Measurements from ENCODE around the gene STK10. TPM values are rescaled to one million over a fixed set of nuclear protein-coding genes. Genes with fewer than 3 reads are reported as not detected.
A peak's percentile ranks its signal among the peaks of the same experiment; 100 is the strongest.

Gene STK10
- total and polyA plus RNA-seq, 3 donors from 2014 or later, result 48.8 to 148 (median 142) TPM

DNA sequence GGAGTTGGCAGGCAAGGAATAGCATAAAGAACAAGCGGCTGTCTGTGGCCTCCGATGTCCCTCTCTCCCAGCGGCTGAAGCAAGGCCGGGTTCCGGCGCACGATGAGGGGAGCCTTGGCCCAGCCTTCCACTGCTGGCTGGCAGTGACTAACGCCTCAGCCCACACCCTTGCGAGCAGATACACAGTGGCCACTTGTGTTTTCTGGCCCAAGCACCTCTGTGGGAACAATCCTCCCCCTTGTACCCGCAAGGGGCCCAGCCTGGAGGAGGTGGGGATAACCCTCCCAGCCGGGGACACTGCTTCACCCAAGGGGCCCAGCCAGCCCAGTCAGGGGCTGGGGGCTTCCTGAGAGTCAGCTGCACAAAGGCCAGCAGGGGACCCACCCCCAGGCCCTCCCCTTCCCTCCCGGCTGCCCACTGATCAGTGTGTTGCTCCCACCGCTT, 23.2 kb downstream of the STK10 start:
- WGBS, 2 donors, result 25 to 49% methylated on average over 11 to 13 of the region's 13 CpGs

DNA sequence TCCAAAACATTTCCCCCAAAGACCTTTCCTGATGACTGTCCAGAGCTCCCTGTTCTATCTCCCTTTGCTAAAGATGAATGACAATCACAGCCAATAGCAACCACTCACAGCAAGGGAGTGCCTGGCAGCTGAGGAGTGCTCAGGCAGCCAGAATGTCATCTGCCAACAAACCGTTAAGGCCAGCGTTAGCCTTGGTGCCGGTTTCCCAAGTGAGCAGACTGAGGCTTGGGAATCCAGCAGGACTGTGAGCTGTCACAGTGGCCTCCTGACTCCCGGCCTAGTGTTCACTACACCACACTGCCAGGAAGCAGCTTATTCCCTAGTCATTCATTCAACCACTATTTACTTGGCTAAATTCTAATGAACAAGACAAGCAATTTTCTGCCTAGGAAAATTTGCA, 24.7 kb downstream of the STK10 start:
- peak overlapping the region in 1 of 2 donors; percentile 50 for H3K27ac ChIP-seq

More for the DNA sequence above, 23.2 kb downstream of the STK10 start:
- Histone ChIP-seq H3K9me3 (no peaks in the 10 kb centered on the region), H3K4me1 (peaks cover 60% of the 10 kb centered on the region), H3K27ac (peak overlapping the region; percentile 18 to 37), H3K4me3 (no peak overlapping the region), H3K36me3 (ENCODE audit: low read depth, missing control alignments) (no peaks in the 10 kb centered on the region), H3K27me3 (no peaks in the 10 kb centered on the region)
- no peak for TF ChIP-seq POLR2A (IDR thresholded peaks at IDR 0.05)
- TF ChIP-seq, protein P1, sequence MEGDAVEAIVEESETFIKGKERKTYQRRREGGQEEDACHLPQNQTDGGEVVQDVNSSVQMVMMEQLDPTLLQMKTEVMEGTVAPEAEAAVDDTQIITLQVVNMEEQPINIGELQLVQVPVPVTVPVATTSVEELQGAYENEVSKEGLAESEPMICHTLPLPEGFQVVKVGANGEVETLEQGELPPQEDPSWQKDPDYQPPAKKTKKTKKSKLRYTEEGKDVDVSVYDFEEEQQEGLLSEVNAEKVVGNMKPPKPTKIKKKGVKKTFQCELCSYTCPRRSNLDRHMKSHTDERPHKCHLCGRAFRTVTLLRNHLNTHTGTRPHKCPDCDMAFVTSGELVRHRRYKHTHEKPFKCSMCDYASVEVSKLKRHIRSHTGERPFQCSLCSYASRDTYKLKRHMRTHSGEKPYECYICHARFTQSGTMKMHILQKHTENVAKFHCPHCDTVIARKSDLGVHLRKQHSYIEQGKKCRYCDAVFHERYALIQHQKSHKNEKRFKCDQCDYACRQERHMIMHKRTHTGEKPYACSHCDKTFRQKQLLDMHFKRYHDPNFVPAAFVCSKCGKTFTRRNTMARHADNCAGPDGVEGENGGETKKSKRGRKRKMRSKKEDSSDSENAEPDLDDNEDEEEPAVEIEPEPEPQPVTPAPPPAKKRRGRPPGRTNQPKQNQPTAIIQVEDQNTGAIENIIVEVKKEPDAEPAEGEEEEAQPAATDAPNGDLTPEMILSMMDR (IDR thresholded peaks at IDR 0.05), result no peak
- intact Hi-C loops (cut with DNase I; ENCODE audit: low total_unique reads), result no loop called here
- DNase-seq, result peak; percentile 90

DNA sequence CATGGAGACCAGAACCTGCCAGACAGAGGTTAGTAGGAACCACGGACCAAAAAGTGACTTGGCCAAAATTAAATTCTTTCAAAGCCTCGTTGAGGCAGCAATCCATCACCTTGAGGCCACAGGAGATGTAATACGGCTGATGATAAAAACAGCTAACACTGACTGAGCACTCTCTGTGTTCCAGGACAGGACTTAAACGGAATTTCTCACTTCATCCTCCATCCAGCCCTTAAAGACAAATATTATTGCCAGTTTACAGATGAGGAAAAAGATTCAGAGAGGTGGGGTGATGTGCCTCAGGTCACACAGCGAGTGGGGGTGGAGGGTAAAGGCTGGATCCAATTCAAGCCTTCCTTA, 25.1 kb downstream of the STK10 start:
- H3K36me3 ChIP-seq (ENCODE audit: low read depth, missing control alignments), result no peaks in the 10 kb centered on the region
- no peak for TF ChIP-seq POLR2A (IDR thresholded peaks at IDR 0.05)
- TF ChIP-seq, protein P1 (IDR thresholded peaks at IDR 0.05), result no peak
- no peaks in the 10 kb centered on the region for H3K9me3 ChIP-seq
- no peaks in the 10 kb centered on the region for H3K27me3 ChIP-seq
- peaks cover 46% of the 10 kb centered on the region for H3K4me1 ChIP-seq
- H3K4me3 ChIP-seq, result no peak overlapping the region
- intact Hi-C loops (cut with DNase I; ENCODE audit: low total_unique reads), result no loop called here
- WGBS, 2 donors, result 58 to 80% methylated on average over 5 of the region's 5 CpGs
- DNase-seq, result no peak
- H3K27ac ChIP-seq, result peak overlapping the region in 1 of 2 donors; percentile 50

More for the DNA sequence above, 24.7 kb downstream of the STK10 start:
- Histone ChIP-seq H3K4me3 (no peak overlapping the region), H3K27me3 (no peaks in the 10 kb centered on the region), H3K9me3 (no peaks in the 10 kb centered on the region), H3K36me3 (ENCODE audit: low read depth, missing control alignments) (no peaks in the 10 kb centered on the region), H3K4me1 (peaks cover 50% of the 10 kb centered on the region)
- peak; percentile 75 for DNase-seq
- WGBS, 2 donors, result 42 to 63% methylated on average over 4 of the region's 4 CpGs
- no peak for TF ChIP-seq POLR2A (IDR thresholded peaks at IDR 0.05)
- TF ChIP-seq, protein P1 (IDR thresholded peaks at IDR 0.05), result no peak
- intact Hi-C loops (cut with DNase I; ENCODE audit: low total_unique reads), result no loop called here

DNA sequence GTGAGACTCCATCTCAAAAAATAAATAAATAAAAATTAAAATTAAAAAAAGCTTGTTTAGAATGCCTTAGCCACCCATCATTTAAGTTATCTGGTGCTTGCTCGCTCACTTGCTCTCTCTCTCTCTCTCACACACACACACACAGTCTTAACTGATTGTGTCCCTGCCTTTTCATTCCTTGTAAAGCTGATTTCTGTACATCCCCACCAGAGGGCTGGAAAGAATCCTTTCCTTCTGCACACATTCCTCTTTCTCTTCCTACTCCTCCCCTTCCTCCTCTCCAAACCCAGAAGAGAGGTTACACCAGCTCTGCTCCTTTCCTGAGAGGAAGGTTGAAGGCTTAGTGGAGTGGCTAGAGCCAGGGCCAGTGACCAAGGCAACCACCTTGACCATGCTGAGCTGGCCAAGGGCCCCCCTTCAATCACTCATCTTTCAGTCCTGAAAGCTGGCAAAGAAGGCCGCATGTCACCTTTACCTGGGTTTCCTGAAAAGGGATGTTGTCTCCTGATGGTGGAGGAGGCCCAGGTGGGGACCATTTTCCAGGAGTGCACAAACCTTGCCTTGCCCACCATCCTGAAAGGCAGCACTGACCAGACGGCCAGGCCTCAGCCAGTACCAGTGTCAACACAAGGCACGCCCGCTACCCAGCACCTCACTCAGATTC, 25.6 kb downstream of the STK10 start:
- WGBS, 2 donors, result 74 to 79% methylated on average over 5 of the region's 5 CpGs
- no peak overlapping the region for H3K4me3 ChIP-seq
- H3K36me3 ChIP-seq (ENCODE audit: low read depth, missing control alignments), result no peaks in the 10 kb centered on the region
- H3K9me3 ChIP-seq, result no peaks in the 10 kb centered on the region
- no peak for DNase-seq
- TF ChIP-seq, protein P1 (IDR thresholded peaks at IDR 0.05), result peak in 1 of 3 experiments; percentile 10
- no peak for TF ChIP-seq POLR2A (IDR thresholded peaks at IDR 0.05)
- peak overlapping the region; percentile 18 to 50 for H3K27ac ChIP-seq
- intact Hi-C loops (cut with DNase I; ENCODE audit: low total_unique reads), result no loop called here
- peaks cover 41% of the 10 kb centered on the region for H3K4me1 ChIP-seq
- H3K27me3 ChIP-seq, result no peaks in the 10 kb centered on the region

DNA sequence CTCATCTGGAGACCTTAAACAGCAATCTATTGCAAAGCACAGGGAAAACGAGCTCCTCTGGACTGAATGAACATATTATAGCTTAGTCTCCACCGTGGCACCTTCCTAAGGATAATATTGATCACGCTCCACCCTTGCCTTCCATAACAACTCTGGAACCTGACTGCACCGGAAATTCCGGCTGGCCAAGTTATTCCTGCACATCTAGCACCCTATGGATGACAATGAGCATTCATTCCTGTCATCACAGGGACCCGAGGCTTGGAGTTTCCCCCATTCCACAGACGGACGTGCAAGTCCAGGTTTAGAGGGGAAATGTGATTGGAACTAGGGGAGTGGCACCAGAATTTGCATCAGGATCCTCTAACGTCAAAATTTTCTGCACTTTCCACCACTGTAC, 27.5 kb downstream of the STK10 start:
- intact Hi-C loops (cut with DNase I; ENCODE audit: low total_unique reads), result no loop called here
- Histone ChIP-seq H3K9me3 (no peaks in the 10 kb centered on the region), H3K4me1 (peaks cover 38% of the 10 kb centered on the region), H3K36me3 (ENCODE audit: low read depth, missing control alignments) (no peaks in the 10 kb centered on the region), H3K27ac (no peak overlapping the region), H3K27me3 (no peaks in the 10 kb centered on the region), H3K4me3 (no peak overlapping the region)
- TF ChIP-seq, protein P1 (IDR thresholded peaks at IDR 0.05), result no peak
- TF ChIP-seq POLR2A (IDR thresholded peaks at IDR 0.05), result no peak
- WGBS, 2 donors, result 74 to 76% methylated on average over 9 of the region's 9 CpGs
- DNase-seq, result no peak
